ENCODE measurements around the gene MYEF2.
A peak's percentile ranks its signal among the peaks of the same experiment; 100 is the strongest.

MYEF2 gene

DNA sequence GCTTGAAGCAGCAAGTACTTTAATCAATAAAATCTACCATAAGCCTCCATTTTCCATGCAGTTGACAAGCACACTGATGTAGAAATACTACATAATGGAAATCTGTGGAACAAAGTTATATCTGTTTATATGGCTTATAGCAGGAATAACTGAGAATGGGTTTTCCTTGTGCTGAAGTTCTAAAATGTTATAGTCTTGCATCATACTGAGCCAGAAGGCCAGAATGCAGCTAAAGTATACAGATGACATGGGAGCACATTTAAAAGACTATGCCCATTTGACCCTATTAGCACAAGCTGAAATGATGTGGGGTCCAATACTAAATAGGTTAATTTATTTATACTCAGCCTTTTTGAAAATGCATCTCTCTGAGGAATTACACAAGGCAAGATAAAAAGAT is 32.2 kb downstream of the MYEF2 start:
- no peak for DNase-seq

DNA sequence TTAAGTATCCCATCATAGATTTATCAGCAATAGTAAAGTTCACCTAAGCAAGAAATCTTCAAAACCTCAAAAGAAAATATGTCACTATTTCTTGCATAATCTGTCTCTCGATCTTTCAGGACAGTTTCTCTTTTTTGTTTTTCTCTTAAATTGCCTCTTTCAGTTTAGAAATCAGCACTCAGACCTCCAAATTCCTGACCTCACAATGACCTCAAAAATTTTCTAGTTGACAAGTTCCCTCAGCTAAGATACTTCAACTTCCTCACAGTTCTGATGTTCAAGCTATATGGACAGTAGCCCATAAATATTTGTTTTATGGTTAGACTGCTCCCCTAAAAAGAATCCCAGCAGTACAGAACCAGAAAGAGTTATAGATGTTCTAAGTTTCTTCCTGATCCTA is 33.2 kb downstream of the MYEF2 start:
- DNase-seq: peak; percentile 0 to 32

DNA sequence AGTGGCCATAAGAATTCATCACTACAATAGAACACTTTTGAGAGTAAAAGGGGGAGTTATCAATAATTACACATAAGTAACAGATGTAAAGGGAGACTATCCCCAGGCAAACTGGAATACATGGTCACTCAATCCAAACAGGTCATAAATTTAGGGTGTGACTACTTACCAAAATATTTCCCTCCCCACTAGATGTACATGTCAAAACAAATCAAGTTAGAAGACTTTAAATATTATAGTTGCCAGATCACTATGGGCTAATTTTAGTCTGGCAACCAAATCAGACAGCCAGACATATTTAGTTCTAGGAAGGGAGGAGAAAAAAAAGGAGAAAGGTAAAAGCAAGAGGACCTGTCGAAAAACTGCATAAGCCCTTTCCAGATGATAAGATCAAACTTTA is 34.2 kb downstream of the MYEF2 start:
- DNase-seq: no peak

DNA sequence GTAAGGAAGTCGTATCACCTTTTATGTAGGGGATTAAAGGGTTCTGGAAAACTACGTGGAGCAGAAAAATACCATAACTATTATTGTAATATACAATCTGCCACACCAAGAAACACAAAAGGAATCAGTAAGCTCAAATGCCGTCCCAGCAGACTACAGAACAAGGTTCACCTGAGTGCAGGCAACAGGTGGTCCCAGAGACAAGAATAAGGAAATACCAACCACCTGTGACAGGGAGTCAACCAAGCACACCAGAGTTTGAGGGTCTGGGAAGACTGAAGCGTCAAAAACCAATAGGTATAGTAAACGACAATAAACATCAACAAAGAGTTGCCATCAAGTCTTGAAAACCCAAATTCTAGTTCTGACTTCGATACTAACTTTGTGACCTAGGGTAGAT is 45.2 kb downstream of the MYEF2 start:
- DNase-seq: no peak

DNA sequence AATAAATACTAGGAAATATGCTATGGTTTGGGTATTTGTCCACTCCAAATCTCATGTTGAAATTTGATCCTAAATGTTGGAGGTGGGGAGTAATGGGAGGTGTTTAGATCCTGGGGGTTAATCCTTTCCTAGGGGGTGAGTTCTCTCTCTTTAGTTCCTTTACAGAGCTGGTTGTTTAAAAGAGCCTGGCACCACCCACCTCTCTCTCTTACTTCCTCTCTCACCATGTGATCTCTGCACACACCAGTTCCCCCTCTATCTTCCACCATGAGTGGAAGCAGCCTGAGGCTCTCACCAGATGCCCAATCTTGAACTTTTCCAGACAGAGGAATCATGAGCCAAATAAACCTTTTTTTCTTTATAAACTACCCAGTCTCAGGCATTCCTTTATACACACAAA is 46.8 kb downstream of the MYEF2 start:
- DNase-seq: peak in 1 of 2 donors; percentile 21

DNA sequence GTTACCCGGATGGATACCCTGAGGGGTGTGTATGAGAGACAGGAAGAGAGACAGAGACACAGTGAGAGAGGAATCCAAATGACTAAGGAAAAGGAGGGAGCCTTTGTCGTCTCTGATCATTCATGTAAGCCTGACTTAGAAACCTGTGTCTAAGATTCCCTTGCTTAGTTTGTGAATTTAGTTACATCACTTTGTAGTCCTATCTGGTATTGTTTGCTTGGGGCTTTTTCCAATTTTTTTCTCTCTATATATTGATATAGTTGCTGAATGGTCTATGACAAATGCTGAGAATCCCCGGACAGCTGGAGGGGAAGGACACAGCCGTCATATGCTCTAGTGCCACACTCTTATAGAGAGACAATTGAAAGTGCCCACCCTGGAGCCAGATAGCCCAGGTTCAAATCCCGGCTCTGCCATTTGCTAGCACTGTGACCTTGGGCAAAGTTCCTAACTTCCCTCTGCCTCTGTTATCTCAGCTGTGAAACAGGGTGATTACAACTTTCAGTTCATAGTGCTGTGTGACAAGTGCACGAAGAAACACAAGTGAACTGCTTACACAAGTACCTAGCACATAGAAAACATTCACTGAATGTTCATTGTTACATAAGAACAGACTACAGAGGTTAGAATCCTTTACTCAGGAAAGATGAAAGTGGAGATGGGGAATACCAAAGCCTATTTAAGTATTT is 51.3 kb downstream of the MYEF2 start:
- no peak for DNase-seq

DNA sequence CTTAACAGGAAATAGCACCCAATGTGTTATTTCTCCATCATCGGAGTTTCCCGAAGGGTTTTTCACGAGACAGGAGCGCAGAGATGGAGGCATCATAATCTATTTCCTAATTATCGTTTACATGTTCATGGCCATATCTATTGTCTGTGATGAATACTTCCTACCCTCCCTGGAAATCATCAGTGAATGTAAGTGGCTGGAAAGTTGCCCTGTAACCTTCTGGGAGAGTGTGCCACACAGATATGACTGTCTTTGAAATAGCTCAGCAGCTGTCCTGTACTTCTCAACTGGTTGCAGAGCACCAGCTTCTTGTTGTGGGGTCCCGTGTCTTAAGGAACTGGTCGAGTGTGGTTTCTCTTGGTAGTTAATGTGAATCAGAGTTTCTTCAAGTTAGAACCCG is 56.2 kb downstream of the MYEF2 start:
- DNase-seq: no peak

DNA sequence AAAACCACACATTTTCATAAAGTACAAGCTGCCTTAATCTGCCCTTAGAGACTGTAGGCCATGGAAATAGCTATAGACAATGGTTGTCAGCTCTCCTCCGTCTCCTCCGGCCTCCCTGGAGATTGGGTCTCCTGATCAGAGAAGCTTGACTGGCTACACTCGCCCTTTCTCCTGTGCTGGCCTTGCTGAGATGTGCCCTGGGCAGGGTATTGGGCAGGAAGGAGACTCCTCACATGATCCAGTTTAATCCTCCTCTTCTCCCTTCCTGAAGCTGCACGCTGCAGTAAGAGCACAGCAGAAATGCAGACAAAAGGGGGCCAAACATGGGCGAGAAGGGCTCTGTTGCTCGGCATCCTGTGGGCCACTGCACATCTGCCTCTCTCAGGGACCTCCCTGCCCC is 57.4 kb downstream of the MYEF2 start, which contains the start of gene SLC24A5:
TSS of gene SLC24A5 (plus strand) at position 246 of the 400 bp plus-strand sequence. CDS start at position 301, 55 bp downstream.
- DNase-seq: no peak

DNA sequence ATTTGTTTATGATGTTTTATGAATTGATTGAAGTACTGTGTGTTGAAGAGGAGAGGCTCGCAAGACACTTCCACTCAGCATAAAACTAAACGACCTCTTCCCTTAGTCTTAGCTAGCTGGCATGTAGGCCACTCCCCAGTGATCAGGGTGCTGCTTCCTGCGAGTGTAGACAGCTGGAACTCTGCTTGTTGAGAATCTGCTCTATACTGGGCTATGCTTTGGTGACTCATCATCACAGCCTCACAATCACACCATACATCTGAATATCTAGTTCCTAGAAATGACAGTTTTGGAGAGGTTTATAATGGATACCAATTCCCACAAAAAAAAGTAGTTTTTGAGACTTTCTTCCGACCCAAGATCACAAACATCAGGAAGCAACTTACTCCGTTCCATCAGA is 58.8 kb downstream of the MYEF2 start:
- DNase-seq: no peak

DNA sequence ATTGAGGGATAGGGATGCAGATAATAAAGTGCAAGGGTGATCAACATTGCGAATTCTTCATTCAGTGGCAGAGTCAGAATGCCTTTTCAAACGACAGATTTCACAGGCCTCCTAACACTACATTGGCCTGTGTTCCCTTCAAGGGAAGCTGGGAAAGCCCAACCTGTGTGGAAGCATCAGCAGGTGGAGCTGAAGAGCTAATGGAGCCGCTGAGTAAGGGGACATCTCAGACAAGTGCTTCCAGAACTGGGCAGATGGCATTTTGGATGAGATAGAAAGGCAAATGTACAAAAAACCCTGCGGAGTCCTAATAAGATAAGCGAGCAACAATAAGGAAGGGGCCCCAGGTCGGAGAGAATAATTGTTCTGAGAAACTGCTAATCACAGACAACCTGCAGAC is 65.9 kb downstream of the MYEF2 start:
- DNase-seq: no peak

DNA sequence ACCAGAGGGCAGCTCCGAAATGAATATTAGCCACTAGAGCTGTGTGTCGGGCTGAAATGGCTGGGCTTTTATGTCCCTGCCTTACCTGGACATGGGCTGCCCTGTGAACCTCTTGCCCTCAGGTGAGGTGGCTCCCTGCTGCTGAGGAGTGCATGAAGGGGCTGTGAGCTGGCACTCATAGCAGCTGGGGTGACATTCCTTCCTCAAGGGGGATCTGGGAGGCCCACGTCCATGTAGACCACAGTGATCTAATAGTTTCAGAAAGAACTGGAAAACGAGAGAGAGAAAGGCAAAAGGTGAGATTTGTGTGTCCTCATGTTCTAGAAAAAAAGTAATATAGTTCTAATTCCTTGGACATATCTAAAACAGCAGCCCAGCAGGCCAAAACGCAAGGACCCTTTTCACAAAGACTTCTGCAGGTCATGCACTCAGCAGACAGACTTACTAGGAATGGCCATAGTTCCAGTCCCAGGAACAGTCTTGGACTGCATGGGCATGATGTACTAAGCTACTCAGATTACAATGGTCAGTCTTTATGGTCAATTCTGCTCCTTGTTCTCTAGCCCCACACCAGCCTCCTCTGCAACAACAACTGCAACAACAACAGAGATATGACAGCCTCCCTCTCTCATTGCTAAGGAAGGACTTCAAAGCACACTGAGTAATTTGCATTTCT is 68.1 kb downstream of the MYEF2 start:
- no peak for DNase-seq

DNA sequence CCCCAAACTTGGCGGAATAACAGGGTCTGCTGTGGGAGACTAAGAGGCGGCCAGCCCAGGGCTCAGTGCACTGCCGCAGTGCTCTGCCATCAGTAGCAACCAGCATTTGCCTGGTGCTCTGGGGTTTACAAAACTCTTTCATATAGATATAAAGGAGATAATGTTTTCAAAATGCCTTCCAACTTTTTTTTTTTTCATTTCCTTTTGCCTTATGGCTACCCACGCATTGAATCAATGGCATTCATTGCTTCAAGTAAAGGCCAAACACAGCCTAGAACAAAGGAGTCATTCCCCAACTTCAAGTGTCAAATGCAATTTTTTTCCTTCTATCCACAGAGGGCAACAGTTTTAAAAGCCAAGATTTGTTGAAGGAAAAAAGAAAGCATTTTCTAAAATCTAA is 68.9 kb downstream of the MYEF2 start:
- DNase-seq: no peak

DNA sequence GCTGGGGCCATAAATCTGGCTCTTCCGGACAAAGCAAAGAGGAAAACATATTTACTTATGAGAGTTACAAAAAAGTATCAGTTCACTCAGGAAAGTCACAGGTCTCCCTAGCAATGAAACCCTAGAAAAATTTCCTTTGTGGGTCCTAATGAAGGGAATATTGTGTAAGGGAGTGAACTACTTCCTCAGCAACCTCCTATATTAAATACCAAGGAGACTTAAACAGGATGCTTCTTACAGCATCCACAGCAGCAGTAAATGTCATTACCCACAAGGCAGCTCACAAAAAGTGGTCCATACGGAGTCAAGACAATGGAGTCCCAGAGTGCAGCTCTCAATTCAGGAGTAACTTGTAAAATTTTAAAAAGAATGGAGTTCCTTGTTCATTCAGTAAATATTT is 72.2 kb downstream of the MYEF2 start:
- no peak for DNase-seq

DNA sequence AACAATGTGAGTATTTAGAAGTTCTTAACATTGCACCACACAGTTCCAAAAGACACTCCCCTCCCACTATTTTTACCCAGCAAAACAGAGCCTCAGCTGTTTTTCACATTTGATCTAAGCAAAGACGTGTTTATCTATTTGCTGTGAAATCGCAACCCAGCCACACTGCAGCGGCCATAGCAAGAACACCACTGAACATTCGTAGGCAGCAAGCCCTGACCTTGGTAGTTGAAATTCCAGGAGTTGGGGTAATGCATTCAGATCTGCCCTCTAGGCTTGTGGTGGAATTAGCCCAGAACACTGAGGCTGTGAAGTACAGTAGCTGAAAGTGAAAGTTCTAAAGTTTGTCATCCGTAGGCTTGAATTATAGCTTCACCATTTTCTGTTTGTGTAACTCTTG is 74.4 kb downstream of the MYEF2 start:
- no peak for DNase-seq

DNA sequence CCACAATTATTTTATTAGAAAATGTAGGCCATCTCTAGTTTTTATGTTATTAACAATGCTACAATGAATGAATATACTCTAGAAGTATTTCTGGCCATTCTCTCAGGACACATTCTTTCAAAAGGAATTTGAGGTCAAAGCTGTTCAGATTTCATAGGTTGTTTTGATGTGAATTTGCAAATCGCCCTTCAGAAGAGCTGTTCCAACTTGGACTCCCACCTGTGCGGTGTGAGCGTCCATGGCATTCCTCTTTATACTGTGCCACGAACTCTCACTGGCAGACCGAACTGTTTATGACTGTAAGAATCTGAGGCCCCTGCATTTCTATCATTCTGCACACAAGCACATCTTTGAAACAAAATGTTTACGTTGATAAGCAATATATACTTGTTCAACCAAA is 75.9 kb downstream of the MYEF2 start:
- DNase-seq: no peak

DNA sequence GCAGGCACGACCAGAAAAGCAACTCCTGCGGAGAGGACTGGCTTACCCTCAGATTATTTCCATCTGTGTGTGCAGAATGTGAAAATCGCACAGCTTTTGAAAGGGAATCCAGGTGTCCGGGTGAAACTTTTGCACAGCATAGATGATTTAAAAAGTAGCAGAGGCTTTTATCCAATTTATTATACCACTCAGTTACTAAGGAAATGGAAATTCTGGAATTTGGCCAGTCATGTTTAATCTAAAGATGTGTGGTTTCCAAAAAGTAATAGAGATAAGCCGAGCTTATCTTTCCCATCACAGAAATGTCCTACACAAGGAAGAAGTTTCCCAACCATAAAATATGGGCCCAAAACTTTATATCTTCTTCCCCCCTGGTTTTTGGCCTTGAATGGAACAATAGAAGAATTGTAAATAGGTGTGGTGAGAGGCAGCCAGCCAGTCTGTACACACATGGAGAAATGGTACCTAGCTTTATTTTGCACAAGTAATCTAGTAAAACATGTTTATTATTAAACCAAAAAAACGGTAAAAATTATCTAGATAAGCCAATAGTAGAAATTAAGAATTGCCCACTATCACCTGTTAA is 76.6 kb downstream of the MYEF2 start:
- DNase-seq: no peak

DNA sequence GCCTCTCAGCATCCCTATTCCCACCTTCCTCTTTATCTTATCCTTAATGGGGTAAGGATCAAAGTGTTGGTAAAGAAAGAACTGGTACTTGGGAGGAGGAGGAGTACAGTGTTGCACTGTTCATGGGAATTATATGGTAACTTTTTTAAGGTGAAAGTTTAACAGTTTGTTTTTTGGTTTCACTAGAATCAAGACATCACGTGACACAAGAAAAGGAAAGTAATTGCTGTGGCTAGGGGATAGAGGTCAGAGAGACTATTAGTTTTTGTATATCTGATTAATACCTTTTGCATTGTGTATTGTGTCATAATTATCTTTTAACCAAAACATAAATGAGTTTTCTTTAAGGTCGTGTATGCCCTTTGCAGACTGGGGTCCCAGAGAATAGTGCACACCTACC is 80.8 kb downstream of the MYEF2 start:
- DNase-seq: no peak

DNA sequence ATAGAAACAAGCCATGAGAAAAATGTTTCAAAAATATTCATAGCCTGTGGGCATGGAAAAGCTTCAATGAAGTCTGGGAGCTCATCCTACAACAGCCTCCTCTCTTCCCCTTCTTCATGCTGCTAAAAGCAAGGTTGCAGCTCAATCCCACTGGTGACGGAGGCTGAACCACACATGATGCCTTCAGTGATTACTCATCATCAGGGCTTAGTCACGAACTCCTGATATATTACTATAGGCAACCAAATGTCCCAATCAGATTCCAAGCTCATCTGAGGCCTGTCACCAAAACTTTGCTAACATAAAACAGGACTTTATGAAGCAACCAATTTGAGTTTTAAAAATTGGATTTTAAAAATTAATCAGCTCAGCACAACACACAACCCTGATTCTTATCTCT is 81.3 kb downstream of the MYEF2 start:
- peak in 1 of 2 donors; percentile 27 for DNase-seq

DNA sequence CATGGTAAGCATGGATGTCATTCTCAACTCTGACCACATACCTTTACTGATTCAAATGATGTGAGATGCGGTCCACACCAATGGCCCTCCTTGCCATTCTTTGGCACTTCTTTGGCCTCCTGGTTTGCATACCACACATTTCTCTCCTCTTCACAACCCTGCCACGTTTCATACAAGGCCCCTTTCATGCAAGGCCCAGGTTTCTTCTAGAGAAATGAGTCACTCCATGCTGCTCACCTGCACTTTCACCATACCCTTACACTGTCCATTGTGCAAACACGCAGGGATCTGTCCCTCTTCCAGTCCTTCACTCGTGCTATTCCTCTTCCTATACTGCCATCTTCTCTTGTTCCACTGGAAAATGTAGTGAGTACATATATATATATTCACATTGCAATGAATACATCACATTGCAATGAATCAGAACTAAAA is 81.7 kb downstream of the MYEF2 start:
- DNase-seq: no peak

DNA sequence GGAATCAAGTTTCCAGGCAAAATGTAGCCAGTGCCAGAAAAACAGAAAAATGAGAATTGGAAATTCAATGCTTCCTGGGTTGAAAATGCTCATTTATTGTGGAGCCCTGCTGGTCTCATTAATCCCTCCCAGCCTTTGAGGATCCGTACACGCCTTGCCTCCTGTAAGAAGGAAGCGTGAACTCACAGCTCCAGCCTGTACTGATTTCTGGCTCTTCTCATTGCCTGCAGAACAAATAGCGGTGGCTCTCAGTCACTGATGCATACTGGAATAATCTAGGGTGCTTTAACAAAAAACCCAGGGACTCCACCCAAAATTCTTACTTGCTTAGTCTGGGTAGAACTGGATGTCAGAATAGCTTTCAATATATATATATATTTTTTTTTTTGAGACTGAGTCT is 86.6 kb downstream of the MYEF2 start:
- no peak for DNase-seq

DNA sequence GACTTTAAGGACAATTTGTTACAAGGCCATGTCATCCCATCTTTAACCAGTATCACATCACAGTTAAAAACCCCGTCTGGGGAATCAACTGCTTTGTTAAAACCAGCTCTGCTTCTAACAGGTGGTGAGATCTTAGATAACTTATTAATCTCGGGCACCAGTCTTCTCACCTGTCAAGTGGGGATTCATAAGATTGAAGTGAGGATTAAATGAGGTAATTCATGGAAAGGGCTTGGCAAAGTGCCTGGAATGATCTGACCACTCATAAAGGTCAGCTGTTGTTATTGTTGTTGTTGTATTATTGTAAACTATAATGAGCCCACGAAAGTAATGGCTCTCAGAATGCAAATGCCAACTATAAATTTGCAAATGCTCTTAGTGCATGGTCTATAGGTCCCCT is 87.4 kb downstream of the MYEF2 start:
- no peak for DNase-seq

DNA sequence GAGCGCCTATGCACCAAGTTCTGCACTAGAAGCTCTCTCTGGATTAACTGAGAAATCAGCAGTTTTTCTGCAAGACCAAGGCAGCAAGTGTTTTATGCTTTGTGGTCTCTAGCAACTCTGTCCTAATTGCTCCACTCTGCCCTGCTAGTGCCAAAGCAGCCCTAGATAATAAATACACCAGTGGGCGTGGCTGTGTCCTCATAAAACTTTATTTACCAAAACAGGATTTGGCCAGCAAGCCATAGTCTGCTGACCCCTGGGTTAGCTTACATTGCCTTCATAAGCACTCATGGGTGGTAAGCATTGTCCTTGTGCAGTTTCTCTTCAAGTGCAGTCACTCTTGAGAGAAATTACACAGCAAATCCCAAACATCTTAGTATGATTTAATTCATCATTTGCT is 88.0 kb downstream of the MYEF2 start:
- DNase-seq: no peak

DNA sequence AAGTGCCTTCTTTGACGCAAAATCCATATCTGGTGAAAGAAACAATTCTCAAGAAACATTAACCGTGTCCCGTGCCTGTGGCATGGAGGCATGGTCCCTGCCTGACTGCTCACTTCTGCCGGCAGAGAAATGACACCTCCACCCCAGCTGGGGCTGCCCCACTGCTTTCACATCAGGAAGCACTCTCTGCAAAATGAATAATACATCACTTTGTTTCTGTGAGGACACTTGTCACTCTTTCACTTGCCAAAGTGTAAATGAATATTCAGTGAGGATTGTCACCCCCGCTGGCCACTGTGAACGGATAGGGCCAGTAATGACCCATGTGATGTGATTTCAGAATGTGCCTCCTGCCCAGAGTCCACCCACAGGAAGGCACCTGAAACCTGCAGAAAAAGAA is 88.4 kb downstream of the MYEF2 start:
- no peak for DNase-seq

DNA sequence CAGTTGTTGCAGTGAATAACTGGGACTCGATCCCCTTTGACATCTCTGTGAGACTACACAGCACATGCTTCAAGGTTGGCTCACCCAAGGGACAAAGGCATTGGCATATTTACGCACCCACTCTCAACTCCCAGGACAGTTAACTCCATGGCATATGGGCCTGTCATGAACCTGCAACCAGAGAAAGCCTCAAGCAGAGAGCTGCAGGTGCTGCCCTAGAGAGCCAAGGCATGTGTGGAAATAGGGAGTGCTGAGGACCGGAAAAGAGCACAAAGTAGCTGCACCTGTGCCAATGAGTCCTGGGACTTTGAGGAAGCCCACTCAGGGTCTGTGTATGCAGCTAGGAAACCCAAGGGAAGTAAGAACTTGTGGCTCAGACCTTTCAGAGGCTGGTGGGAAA is 90.3 kb downstream of the MYEF2 start:
- DNase-seq: no peak

All from inflammatory macrophage (primary cell).